HEK293 (cell line): ENCODE data around the gene ABLIM2.

ENCODE experiments used
- FEZF1 ChIP-seq: fragments of 450-650 bp; formaldehyde crosslinking; IDR thresholded peaks from 2 replicates; pipeline ENCODE4 v1.5.1; 2016; ENCODE audit warnings: missing biosample characterization, missing genetic modification characterization
- GLI2 ChIP-seq: fragments of 450-650 bp; formaldehyde crosslinking; IDR thresholded peaks from 2 replicates; pipeline ENCODE4; 2017; ENCODE audit warnings: missing biosample characterization, missing genetic modification characterization, low read depth, borderline replicate concordance
- KLF1 ChIP-seq: fragments of 450-650 bp; formaldehyde crosslinking; IDR thresholded peaks from 2 replicates; pipeline ENCODE4 v1.5.1; 2016; ENCODE audit warnings: missing biosample characterization, missing genetic modification characterization
- KLF7 ChIP-seq: fragments of 450-650 bp; formaldehyde crosslinking; IDR thresholded peaks from 2 replicates; pipeline ENCODE4 v1.5.1; 2016; ENCODE audit warnings: missing biosample characterization, missing genetic modification characterization, borderline replicate concordance
- OVOL3 ChIP-seq: fragments of 450-650 bp; formaldehyde crosslinking; IDR thresholded peaks from 2 replicates; pipeline ENCODE4 v1.5.1; 2016; ENCODE audit warnings: missing biosample characterization, missing genetic modification characterization
- SCRT1 ChIP-seq: fragments of 450-650 bp; formaldehyde crosslinking; IDR thresholded peaks from 2 replicates; pipeline ENCODE4 v1.5.1; 2016; ENCODE audit warnings: missing biosample characterization, missing genetic modification characterization, borderline replicate concordance
- ZBTB20 ChIP-seq: fragments of 450-650 bp; formaldehyde crosslinking; IDR thresholded peaks from 2 replicates; pipeline ENCODE4 v1.5.1; 2016; ENCODE audit warnings: missing biosample characterization, missing genetic modification characterization
- ZEB2 ChIP-seq: fragments of 450-650 bp; formaldehyde crosslinking; IDR thresholded peaks from 2 replicates; pipeline ENCODE4 v1.5.1; 2016; ENCODE audit warnings: missing biosample characterization, missing genetic modification characterization
- ZFP69B ChIP-seq: fragments of 450-650 bp; formaldehyde crosslinking; IDR thresholded peaks from 2 replicates; pipeline ENCODE4 v1.5.1; 2016; ENCODE audit warnings: missing biosample characterization, missing genetic modification characterization
- ZIC2 ChIP-seq: fragments of 450-650 bp; formaldehyde crosslinking; IDR thresholded peaks from 2 replicates; pipeline ENCODE4 v1.5.1; 2016; ENCODE audit warnings: missing biosample characterization, missing genetic modification characterization
- ZNF146 ChIP-seq: fragments of 450-650 bp; formaldehyde crosslinking; IDR thresholded peaks from 2 replicates; pipeline ENCODE4 v1.5.1; 2016; ENCODE audit warnings: missing biosample characterization, missing genetic modification characterization
- ZNF169 ChIP-seq: fragments of 450-650 bp; formaldehyde crosslinking; IDR thresholded peaks from 2 replicates; pipeline ENCODE4 v1.5.1; 2016; ENCODE audit warnings: missing biosample characterization, missing genetic modification characterization
- ZNF2 ChIP-seq: fragments of 450-650 bp; formaldehyde crosslinking; IDR thresholded peaks from 2 replicates; pipeline ENCODE4 v1.5.1; 2016; ENCODE audit warnings: missing biosample characterization, missing genetic modification characterization
- ZNF23 ChIP-seq: fragments of 450-650 bp; formaldehyde crosslinking; IDR thresholded peaks from 2 replicates; pipeline ENCODE4 v1.5.1; 2016; ENCODE audit warnings: missing biosample characterization, missing genetic modification characterization, borderline replicate concordance
- ZNF24 ChIP-seq: fragments of 450-650 bp; formaldehyde crosslinking; IDR thresholded peaks from 2 replicates; pipeline ENCODE4 v1.5.1; 2016; ENCODE audit warnings: missing biosample characterization, missing genetic modification characterization
- ZNF274 ChIP-seq, 2 experiments: fragments of 200-500 bp in 1 of 2; fragments of 450-650 bp in 1 of 2; sonication (Bioruptor generic) in 1 of 2; formaldehyde crosslinking in 1 of 2; IDR thresholded peaks; 2 replicates each; pipeline versions ENCODE4 v1.5.1 to v1.6.1; 2014 to 2016; ENCODE audit warnings: borderline replicate concordance in 1 of 2, inconsistent platforms in 1 of 2, low read length in 1 of 2, missing biosample characterization in 1 of 2, missing genetic modification characterization in 1 of 2
- ZNF544 ChIP-seq: fragments of 450-650 bp; formaldehyde crosslinking; IDR thresholded peaks from 2 replicates; pipeline ENCODE4 v1.5.0; 2017; ENCODE audit warnings: missing biosample characterization, missing genetic modification characterization
- ZNF558 ChIP-seq: fragments of 450-650 bp; formaldehyde crosslinking; IDR thresholded peaks from 2 replicates; pipeline ENCODE4 v1.5.1; 2016; ENCODE audit warnings: missing biosample characterization, missing genetic modification characterization
- ZNF596 ChIP-seq: fragments of 450-650 bp; IDR thresholded peaks from 2 replicates; pipeline ENCODE4 v1.5.0; 2018; ENCODE audit warnings: missing biosample characterization, mild to moderate bottlenecking, missing genetic modification characterization, moderate library complexity
- ZNF624 ChIP-seq: fragments of 450-650 bp; formaldehyde crosslinking; IDR thresholded peaks from 2 replicates; pipeline ENCODE4 v1.5.1; 2017; ENCODE audit warnings: missing biosample characterization, missing genetic modification characterization
- ZNF664 ChIP-seq: fragments of 450-650 bp; formaldehyde crosslinking; IDR thresholded peaks from 2 replicates; pipeline ENCODE4 v1.5.1; 2016; ENCODE audit warnings: missing biosample characterization, missing genetic modification characterization
- ZNF843 ChIP-seq: fragments of 450-650 bp; formaldehyde crosslinking; IDR thresholded peaks from 2 replicates; pipeline ENCODE4 v1.5.1; 2016; ENCODE audit warnings: missing biosample characterization, missing genetic modification characterization
- ZSCAN23 ChIP-seq: fragments of 450-650 bp; formaldehyde crosslinking; IDR thresholded peaks from 2 replicates; pipeline ENCODE4 v1.5.1; 2016; ENCODE audit warnings: missing biosample characterization, missing genetic modification characterization
- ZXDB ChIP-seq: fragments of 450-650 bp; formaldehyde crosslinking; IDR thresholded peaks from 2 replicates; pipeline ENCODE4 v1.5.1; 2016; ENCODE audit warnings: missing biosample characterization, missing genetic modification characterization
- TF ChIP-seq, protein P1 (sequence below): fragments of 450-650 bp; formaldehyde crosslinking; IDR thresholded peaks from 2 replicates; pipeline ENCODE4 v1.5.1; 2016; ENCODE audit warnings: missing biosample characterization, missing genetic modification characterization
- TF ChIP-seq, protein P2 (sequence below): fragments of 450-650 bp; formaldehyde crosslinking; IDR thresholded peaks from 2 replicates; pipeline ENCODE4 v1.5.1; 2017; ENCODE audit warnings: missing biosample characterization, mild to moderate bottlenecking, missing genetic modification characterization, moderate library complexity
- TF ChIP-seq, protein P3 (sequence below): fragments of 450-650 bp; formaldehyde crosslinking; IDR thresholded peaks from 2 replicates; pipeline ENCODE4 v1.5.1; 2016; ENCODE audit warnings: missing biosample characterization, missing genetic modification characterization
- TF ChIP-seq, protein P4 (sequence below): fragments of 450-650 bp; formaldehyde crosslinking; IDR thresholded peaks from 2 replicates; pipeline ENCODE4 v1.5.1; 2016; ENCODE audit warnings: missing biosample characterization, missing genetic modification characterization
- TF ChIP-seq, protein P5 (sequence below): fragments of 450-650 bp; formaldehyde crosslinking; IDR thresholded peaks from 2 replicates; pipeline ENCODE4 v1.5.1; 2016; ENCODE audit warnings: missing biosample characterization, missing genetic modification characterization
- TF ChIP-seq, protein P6 (sequence below): fragments of 450-650 bp; formaldehyde crosslinking; IDR thresholded peaks from 2 replicates; pipeline ENCODE4 v1.5.1; 2016; ENCODE audit warnings: missing biosample characterization, missing genetic modification characterization

The ABLIM2 gene

DNA sequence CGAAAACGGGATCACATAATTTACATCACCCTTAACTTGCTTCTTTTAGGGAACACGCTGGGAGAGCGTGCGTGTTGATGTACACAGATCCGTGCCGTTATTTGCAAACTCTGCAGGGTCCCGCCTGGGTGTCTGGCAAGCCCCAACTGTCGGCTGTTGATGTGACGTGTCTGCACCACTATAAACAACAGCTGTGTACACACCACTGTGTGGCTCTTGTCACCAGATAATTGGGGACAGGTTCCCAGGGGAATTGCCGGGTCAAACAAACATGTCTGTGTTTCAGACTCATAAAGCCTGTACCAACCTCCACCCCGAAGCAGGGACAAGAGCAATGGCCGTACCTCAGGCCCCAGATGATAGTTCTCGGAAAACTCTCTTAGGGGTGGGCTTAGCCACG lies 113.9 kb downstream of the ABLIM2 start (continued):
- TF ChIP-seq ZIC2 (tag by site-specific recombination) (peak; percentile 99), ZNF23 (tag by site-specific recombination) (no peak), ZNF558 (no peak), ZSCAN23 (tag by site-specific recombination) (no peak), ZNF624 (no peak), ZNF274 (IDR thresholded peaks at IDR 0.05; ENCODE audit: low read length) (no peak), ZNF274 (tag by site-specific recombination; IDR thresholded peaks at IDR 0.05; ENCODE audit: borderline replicate concordance) (no peak), ZNF544 (tag by site-specific recombination) (no peak), SCRT1 (tag by site-specific recombination) (0 out of 2 replicates have a peak, but pooled peaks have one; percentile 13), GLI2 (tag by site-specific recombination) (peak; percentile 94), FEZF1 (tag by site-specific recombination) (peak; percentile 91), KLF1 (tag by site-specific recombination) (peak; percentile 45), ZNF843 (tag by site-specific recombination) (peak; percentile 90), ZEB2 (tag by site-specific recombination) (peak; percentile 95), ZFP69B (tag by site-specific recombination) (peak; percentile 41; the same call in 1 of the 2 replicates), ZNF2 (peak; percentile 99), OVOL3 (peak; percentile 94), ZNF664 (tag by site-specific recombination) (no peak), ZNF24 (tag by site-specific recombination) (peak; percentile 80), ZNF146 (tag by site-specific recombination) (peak; percentile 52; the same call in 1 of the 2 replicates), ZNF169 (tag by site-specific recombination) (no peak), ZNF596 (tag by site-specific recombination) (peak; percentile 75), KLF7 (peak; percentile 67; the same call in 1 of the 2 replicates), ZBTB20 (no peak), ZXDB (tag by site-specific recombination) (0 out of 2 replicates have a peak, but pooled peaks have one; percentile 45)
- TF ChIP-seq, protein P1, sequence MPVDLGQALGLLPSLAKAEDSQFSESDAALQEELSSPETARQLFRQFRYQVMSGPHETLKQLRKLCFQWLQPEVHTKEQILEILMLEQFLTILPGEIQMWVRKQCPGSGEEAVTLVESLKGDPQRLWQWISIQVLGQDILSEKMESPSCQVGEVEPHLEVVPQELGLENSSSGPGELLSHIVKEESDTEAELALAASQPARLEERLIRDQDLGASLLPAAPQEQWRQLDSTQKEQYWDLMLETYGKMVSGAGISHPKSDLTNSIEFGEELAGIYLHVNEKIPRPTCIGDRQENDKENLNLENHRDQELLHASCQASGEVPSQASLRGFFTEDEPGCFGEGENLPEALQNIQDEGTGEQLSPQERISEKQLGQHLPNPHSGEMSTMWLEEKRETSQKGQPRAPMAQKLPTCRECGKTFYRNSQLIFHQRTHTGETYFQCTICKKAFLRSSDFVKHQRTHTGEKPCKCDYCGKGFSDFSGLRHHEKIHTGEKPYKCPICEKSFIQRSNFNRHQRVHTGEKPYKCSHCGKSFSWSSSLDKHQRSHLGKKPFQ (tag by site-specific recombination) = peak; percentile 74
- TF ChIP-seq, protein P2, sequence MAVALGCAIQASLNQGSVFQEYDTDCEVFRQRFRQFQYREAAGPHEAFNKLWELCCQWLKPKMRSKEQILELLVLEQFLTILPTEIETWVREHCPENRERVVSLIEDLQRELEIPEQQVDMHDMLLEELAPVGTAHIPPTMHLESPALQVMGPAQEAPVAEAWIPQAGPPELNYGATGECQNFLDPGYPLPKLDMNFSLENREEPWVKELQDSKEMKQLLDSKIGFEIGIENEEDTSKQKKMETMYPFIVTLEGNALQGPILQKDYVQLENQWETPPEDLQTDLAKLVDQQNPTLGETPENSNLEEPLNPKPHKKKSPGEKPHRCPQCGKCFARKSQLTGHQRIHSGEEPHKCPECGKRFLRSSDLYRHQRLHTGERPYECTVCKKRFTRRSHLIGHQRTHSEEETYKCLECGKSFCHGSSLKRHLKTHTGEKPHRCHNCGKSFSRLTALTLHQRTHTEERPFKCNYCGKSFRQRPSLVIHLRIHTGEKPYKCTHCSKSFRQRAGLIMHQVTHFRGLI (tag by site-specific recombination) = peak; percentile 44; the same call in 1 of the 2 replicates
- TF ChIP-seq, protein P3, sequence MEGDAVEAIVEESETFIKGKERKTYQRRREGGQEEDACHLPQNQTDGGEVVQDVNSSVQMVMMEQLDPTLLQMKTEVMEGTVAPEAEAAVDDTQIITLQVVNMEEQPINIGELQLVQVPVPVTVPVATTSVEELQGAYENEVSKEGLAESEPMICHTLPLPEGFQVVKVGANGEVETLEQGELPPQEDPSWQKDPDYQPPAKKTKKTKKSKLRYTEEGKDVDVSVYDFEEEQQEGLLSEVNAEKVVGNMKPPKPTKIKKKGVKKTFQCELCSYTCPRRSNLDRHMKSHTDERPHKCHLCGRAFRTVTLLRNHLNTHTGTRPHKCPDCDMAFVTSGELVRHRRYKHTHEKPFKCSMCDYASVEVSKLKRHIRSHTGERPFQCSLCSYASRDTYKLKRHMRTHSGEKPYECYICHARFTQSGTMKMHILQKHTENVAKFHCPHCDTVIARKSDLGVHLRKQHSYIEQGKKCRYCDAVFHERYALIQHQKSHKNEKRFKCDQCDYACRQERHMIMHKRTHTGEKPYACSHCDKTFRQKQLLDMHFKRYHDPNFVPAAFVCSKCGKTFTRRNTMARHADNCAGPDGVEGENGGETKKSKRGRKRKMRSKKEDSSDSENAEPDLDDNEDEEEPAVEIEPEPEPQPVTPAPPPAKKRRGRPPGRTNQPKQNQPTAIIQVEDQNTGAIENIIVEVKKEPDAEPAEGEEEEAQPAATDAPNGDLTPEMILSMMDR (tag by site-specific recombination) = no peak
- TF ChIP-seq, protein P4, sequence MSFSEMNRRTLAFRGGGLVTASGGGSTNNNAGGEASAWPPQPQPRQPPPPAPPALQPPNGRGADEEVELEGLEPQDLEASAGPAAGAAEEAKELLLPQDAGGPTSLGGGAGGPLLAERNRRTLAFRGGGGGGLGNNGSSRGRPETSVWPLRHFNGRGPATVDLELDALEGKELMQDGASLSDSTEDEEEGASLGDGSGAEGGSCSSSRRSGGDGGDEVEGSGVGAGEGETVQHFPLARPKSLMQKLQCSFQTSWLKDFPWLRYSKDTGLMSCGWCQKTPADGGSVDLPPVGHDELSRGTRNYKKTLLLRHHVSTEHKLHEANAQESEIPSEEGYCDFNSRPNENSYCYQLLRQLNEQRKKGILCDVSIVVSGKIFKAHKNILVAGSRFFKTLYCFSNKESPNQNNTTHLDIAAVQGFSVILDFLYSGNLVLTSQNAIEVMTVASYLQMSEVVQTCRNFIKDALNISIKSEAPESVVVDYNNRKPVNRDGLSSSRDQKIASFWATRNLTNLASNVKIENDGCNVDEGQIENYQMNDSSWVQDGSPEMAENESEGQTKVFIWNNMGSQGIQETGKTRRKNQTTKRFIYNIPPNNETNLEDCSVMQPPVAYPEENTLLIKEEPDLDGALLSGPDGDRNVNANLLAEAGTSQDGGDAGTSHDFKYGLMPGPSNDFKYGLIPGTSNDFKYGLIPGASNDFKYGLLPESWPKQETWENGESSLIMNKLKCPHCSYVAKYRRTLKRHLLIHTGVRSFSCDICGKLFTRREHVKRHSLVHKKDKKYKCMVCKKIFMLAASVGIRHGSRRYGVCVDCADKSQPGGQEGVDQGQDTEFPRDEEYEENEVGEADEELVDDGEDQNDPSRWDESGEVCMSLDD = no peak
- TF ChIP-seq, protein P5, sequence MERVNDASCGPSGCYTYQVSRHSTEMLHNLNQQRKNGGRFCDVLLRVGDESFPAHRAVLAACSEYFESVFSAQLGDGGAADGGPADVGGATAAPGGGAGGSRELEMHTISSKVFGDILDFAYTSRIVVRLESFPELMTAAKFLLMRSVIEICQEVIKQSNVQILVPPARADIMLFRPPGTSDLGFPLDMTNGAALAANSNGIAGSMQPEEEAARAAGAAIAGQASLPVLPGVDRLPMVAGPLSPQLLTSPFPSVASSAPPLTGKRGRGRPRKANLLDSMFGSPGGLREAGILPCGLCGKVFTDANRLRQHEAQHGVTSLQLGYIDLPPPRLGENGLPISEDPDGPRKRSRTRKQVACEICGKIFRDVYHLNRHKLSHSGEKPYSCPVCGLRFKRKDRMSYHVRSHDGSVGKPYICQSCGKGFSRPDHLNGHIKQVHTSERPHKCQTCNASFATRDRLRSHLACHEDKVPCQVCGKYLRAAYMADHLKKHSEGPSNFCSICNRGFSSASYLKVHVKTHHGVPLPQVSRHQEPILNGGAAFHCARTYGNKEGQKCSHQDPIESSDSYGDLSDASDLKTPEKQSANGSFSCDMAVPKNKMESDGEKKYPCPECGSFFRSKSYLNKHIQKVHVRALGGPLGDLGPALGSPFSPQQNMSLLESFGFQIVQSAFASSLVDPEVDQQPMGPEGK (tag by site-specific recombination) = peak; percentile 47; the same call in 1 of the 2 replicates
- TF ChIP-seq, protein P6, sequence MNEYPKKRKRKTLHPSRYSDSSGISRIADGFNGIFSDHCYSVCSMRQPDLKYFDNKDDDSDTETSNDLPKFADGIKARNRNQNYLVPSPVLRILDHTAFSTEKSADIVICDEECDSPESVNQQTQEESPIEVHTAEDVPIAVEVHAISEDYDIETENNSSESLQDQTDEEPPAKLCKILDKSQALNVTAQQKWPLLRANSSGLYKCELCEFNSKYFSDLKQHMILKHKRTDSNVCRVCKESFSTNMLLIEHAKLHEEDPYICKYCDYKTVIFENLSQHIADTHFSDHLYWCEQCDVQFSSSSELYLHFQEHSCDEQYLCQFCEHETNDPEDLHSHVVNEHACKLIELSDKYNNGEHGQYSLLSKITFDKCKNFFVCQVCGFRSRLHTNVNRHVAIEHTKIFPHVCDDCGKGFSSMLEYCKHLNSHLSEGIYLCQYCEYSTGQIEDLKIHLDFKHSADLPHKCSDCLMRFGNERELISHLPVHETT (tag by site-specific recombination) = 0 out of 2 replicates have a peak, but pooled peaks have one; percentile 33
